ENCODE measurements around the gene GTF2A1L.

- TF ChIP-seq PAX5 (IDR thresholded peaks at IDR 0.05; ENCODE audit: insufficient read depth, low read length, severe bottlenecking) = no peak
- no peak for TF ChIP-seq POLR2AphosphoS5 (IDR thresholded peaks at IDR 0.05; ENCODE audit: low read depth, low read length)
- no peak for TF ChIP-seq SPI1 (IDR thresholded peaks at IDR 0.05; ENCODE audit: low read depth, low read length)
Measured at GRCh38 chr2:48584551-48584950, 33.1 kb upstream of the GTF2A1L start.

All from GM12891 (cell line).